GM12878 (cell line): Measurements from ENCODE around the gene ZNF775. TPM values are rescaled to one million over a fixed set of nuclear protein-coding genes. Genes with fewer than 3 reads are reported as not detected.
A peak's percentile ranks its signal among the peaks of the same experiment; 100 is the strongest.

Source experiments
- CHD1 ChIP-seq: IDR thresholded peaks from 2 replicates; pipeline ENCODE4 v1.6.1; 2012; ENCODE audit warnings: low read depth, low read length, improper control_type of control experiment
- CREB1 ChIP-seq: IDR thresholded peaks from 2 replicates; pipeline ENCODE4 v1.6.1; 2012; ENCODE audit warnings: low read depth, mild to moderate bottlenecking, inconsistent platforms
- CREM ChIP-seq: IDR thresholded peaks from 2 replicates; pipeline ENCODE4 v1.6.1; 2014; ENCODE audit warnings: antibody characterized with exemption, low read depth
- E4F1 ChIP-seq: fragments of 450-650 bp; IDR thresholded peaks from 2 replicates; pipeline ENCODE4 v1.6.1; 2018; ENCODE audit warnings: borderline replicate concordance, mild to moderate bottlenecking; ENCODE audit not compliant: partially characterized antibody
- ETV6 ChIP-seq, 2 experiments: fragments of 450-650 bp in 1 of 2; IDR thresholded peaks in 1 of 2; conservative IDR thresholded peaks in 1 of 2; 2 replicates each; pipeline ENCODE4 v1.6.1; 2014; ENCODE audit warnings: antibody characterized with exemption in 1 of 2, borderline replicate concordance in 1 of 2, low read depth in 1 of 2, mild to moderate bottlenecking in 1 of 2, moderate library complexity in 1 of 2
- NFXL1 ChIP-seq: fragments of 450-650 bp; IDR thresholded peaks from 2 replicates; pipeline ENCODE4 v1.6.1; 2017; ENCODE audit warnings: antibody characterized with exemption, mild to moderate bottlenecking, borderline replicate concordance
- SMARCA5 ChIP-seq: fragments of 450-650 bp; IDR thresholded peaks from 2 replicates; pipeline ENCODE4 v1.6.1; 2017; ENCODE audit warnings: mild to moderate bottlenecking
- SREBF2 ChIP-seq: IDR thresholded peaks from 2 replicates; pipeline ENCODE4 v1.6.1; 2012; ENCODE audit warnings: mild to moderate bottlenecking, low read length
- TCF12 ChIP-seq: IDR thresholded peaks from 2 replicates; pipeline ENCODE4 v1.6.1; 2011; ENCODE audit warnings: low read depth, mild to moderate bottlenecking, low read length
- polyA plus RNA-seq, 11 experiments: library from polyadenylated mRNA; depleted of rRNA in 4 of 11; unstranded in 6 of 11; stranded (reverse) in 5 of 11; fragments of >200 nt; fragmentation: Nextera tagmentation in 4 of 11; fragmentation: Illumina TruSeq in 1 of 11; extraction: Ambion mirVana in 4 of 11; extraction: Trizol in 1 of 11; gene quantifications; 1 replicate in 1 of 11; 2 replicates in 10 of 11; pipeline versions ENCODE4 v1.2.1 to v1.2.3, GENCODE V29; 2011 to 2016; ENCODE audit warnings: inconsistent platforms in 2 of 11, missing spikeins in 2 of 11, low read depth in 1 of 11
- total RNA-seq, 4 experiments: library from RNA; depleted of rRNA in 3 of 4; stranded (reverse); fragments of >200 nt in 3 of 4; fragmentation: Illumina TruSeq in 1 of 4; extraction: Trizol in 1 of 4; gene quantifications; 2 replicates each; pipeline versions ENCODE4 v1.2.1 to v1.2.3, GENCODE V29; 2013 to 2021
- TF ChIP-seq, protein P1 (sequence below): fragments of 150-350 bp; IDR thresholded peaks from 2 replicates; pipeline ENCODE4 v1.6.1; 2016; ENCODE audit warnings: low read depth, low read length
- TF ChIP-seq, protein P2 (sequence below): fragments of 450-650 bp; IDR thresholded peaks from 2 replicates; pipeline ENCODE4 v1.6.1; 2017; ENCODE audit warnings: mild to moderate bottlenecking, moderate library complexity
- TF ChIP-seq, protein P3 (sequence below): IDR thresholded peaks from 2 replicates; pipeline ENCODE4 v1.6.1; 2012; ENCODE audit warnings: improper control_type of control experiment, low read depth, low read length; ENCODE audit not compliant: insufficient replicate concordance

The ZNF775 gene
- total and polyA plus RNA-seq, 10 of the 15 experiments (the other 5 are each of a cell fraction or from before 2014, with no cell fraction given), result 0.05 to 14.3 (median 2.1) TPM

- no peak for TF ChIP-seq CREB1
- peak; percentile 83 for TF ChIP-seq TCF12
- no peak for TF ChIP-seq SREBF2
- peak; percentile 22; the same call in 1 of the 2 replicates for TF ChIP-seq SMARCA5
- no peak for TF ChIP-seq NFXL1
- no peak; the same call in 1 of the 2 replicates for TF ChIP-seq CREM
- TF ChIP-seq CHD1, result no peak
- TF ChIP-seq, protein P1, sequence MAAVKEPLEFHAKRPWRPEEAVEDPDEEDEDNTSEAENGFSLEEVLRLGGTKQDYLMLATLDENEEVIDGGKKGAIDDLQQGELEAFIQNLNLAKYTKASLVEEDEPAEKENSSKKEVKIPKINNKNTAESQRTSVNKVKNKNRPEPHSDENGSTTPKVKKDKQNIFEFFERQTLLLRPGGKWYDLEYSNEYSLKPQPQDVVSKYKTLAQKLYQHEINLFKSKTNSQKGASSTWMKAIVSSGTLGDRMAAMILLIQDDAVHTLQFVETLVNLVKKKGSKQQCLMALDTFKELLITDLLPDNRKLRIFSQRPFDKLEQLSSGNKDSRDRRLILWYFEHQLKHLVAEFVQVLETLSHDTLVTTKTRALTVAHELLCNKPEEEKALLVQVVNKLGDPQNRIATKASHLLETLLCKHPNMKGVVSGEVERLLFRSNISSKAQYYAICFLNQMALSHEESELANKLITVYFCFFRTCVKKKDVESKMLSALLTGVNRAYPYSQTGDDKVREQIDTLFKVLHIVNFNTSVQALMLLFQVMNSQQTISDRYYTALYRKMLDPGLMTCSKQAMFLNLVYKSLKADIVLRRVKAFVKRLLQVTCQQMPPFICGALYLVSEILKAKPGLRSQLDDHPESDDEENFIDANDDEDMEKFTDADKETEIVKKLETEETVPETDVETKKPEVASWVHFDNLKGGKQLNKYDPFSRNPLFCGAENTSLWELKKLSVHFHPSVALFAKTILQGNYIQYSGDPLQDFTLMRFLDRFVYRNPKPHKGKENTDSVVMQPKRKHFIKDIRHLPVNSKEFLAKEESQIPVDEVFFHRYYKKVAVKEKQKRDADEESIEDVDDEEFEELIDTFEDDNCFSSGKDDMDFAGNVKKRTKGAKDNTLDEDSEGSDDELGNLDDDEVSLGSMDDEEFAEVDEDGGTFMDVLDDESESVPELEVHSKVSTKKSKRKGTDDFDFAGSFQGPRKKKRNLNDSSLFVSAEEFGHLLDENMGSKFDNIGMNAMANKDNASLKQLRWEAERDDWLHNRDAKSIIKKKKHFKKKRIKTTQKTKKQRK, result no peak
- no peak for TF ChIP-seq E4F1
- TF ChIP-seq, protein P2, sequence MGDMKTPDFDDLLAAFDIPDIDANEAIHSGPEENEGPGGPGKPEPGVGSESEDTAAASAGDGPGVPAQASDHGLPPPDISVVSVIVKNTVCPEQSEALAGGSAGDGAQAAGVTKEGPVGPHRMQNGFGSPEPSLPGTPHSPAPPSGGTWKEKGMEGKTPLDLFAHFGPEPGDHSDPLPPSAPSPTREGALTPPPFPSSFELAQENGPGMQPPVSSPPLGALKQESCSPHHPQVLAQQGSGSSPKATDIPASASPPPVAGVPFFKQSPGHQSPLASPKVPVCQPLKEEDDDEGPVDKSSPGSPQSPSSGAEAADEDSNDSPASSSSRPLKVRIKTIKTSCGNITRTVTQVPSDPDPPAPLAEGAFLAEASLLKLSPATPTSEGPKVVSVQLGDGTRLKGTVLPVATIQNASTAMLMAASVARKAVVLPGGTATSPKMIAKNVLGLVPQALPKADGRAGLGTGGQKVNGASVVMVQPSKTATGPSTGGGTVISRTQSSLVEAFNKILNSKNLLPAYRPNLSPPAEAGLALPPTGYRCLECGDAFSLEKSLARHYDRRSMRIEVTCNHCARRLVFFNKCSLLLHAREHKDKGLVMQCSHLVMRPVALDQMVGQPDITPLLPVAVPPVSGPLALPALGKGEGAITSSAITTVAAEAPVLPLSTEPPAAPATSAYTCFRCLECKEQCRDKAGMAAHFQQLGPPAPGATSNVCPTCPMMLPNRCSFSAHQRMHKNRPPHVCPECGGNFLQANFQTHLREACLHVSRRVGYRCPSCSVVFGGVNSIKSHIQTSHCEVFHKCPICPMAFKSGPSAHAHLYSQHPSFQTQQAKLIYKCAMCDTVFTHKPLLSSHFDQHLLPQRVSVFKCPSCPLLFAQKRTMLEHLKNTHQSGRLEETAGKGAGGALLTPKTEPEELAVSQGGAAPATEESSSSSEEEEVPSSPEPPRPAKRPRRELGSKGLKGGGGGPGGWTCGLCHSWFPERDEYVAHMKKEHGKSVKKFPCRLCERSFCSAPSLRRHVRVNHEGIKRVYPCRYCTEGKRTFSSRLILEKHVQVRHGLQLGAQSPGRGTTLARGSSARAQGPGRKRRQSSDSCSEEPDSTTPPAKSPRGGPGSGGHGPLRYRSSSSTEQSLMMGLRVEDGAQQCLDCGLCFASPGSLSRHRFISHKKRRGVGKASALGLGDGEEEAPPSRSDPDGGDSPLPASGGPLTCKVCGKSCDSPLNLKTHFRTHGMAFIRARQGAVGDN, result peak; percentile 95
- TF ChIP-seq ETV6 (conservative IDR thresholded peaks at IDR 0.05 in 1 of 2, IDR thresholded peaks at IDR 0.05 in 1 of 2; ENCODE audit: borderline replicate concordance in 1 of 2, low read depth in 1 of 2), result no peak
- TF ChIP-seq, protein P3, sequence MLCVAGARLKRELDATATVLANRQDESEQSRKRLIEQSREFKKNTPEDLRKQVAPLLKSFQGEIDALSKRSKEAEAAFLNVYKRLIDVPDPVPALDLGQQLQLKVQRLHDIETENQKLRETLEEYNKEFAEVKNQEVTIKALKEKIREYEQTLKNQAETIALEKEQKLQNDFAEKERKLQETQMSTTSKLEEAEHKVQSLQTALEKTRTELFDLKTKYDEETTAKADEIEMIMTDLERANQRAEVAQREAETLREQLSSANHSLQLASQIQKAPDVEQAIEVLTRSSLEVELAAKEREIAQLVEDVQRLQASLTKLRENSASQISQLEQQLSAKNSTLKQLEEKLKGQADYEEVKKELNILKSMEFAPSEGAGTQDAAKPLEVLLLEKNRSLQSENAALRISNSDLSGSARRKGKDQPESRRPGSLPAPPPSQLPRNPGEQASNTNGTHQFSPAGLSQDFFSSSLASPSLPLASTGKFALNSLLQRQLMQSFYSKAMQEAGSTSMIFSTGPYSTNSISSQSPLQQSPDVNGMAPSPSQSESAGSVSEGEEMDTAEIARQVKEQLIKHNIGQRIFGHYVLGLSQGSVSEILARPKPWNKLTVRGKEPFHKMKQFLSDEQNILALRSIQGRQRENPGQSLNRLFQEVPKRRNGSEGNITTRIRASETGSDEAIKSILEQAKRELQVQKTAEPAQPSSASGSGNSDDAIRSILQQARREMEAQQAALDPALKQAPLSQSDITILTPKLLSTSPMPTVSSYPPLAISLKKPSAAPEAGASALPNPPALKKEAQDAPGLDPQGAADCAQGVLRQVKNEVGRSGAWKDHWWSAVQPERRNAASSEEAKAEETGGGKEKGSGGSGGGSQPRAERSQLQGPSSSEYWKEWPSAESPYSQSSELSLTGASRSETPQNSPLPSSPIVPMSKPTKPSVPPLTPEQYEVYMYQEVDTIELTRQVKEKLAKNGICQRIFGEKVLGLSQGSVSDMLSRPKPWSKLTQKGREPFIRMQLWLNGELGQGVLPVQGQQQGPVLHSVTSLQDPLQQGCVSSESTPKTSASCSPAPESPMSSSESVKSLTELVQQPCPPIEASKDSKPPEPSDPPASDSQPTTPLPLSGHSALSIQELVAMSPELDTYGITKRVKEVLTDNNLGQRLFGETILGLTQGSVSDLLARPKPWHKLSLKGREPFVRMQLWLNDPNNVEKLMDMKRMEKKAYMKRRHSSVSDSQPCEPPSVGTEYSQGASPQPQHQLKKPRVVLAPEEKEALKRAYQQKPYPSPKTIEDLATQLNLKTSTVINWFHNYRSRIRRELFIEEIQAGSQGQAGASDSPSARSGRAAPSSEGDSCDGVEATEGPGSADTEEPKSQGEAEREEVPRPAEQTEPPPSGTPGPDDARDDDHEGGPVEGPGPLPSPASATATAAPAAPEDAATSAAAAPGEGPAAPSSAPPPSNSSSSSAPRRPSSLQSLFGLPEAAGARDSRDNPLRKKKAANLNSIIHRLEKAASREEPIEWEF, result no peak
Measured at GRCh38 chr7:150406567-150407421, 27.7 kb downstream of the ZNF775 start (continued).
